NCI-H2029 treated with DMSO at 0.1 percent for 48 hours (cell line): Measurements from ENCODE around the gene FLT3LG.
"Not testable (repeated sequence)": the region's sequence is repeated elsewhere in the genome, so short reads cannot be mapped to it uniquely, and the experiment has no call there.

Experiments
- DNase-seq: peaks from one replicate; lab custom pipeline; 2025; lab: John Stamatoyannopoulos, UW

FLT3LG gene

GRCh38 chr19:49463960-49464740 is 9.9 kb upstream of the FLT3LG start:
- no peak for DNase-seq

- no peak for DNase-seq
Observed at GRCh38 chr19:49465371-49465770, 8.6 kb upstream of the FLT3LG start.

GRCh38 chr19:49468199-49468598 is 5.8 kb upstream of the FLT3LG start:
- no peak for DNase-seq

- DNase-seq = no peak
Observed at GRCh38 chr19:49468746-49469447, 5.1 kb upstream of the FLT3LG start.

GRCh38 chr19:49469828-49470614 is 4.0 kb upstream of the FLT3LG start:
- DNase-seq = no peak

GRCh38 chr19:49470615-49470978 is 3.4 kb upstream of the FLT3LG start:
- DNase-seq = no peak

- DNase-seq = no peak
Observed at GRCh38 chr19:49472936-49473335, 1.1 kb upstream of the FLT3LG start.

- DNase-seq = not testable (repeated sequence)
Observed at GRCh38 chr19:49473501-49473867, 531 bp upstream of the FLT3LG start.

- DNase-seq = no peak
Observed at GRCh38 chr19:49474542-49474924, 518 bp downstream of the FLT3LG start.

- DNase-seq = no peak
Observed at GRCh38 chr19:49475191-49475917, 1.3 kb downstream of the FLT3LG start.

GRCh38 chr19:49475995-49476880 is 2.2 kb downstream of the FLT3LG start:
- DNase-seq = no peak

- no peak for DNase-seq
Observed at GRCh38 chr19:49479975-49480628, 6.1 kb downstream of the FLT3LG start.

GRCh38 chr19:49481020-49481683 is 7.1 kb downstream of the FLT3LG start:
- no peak for DNase-seq

GRCh38 chr19:49486232-49486631 is 12.2 kb downstream of the FLT3LG start:
- no peak for DNase-seq

- DNase-seq = no peak
Observed at GRCh38 chr19:49486710-49487276, 12.8 kb downstream of the FLT3LG start.

- peak; percentile 94 for DNase-seq
Observed at GRCh38 chr19:49487277-49488045, 13.4 kb downstream of the FLT3LG start, which contains the start of gene RPL13A. TSS of gene RPL13A (plus strand) at chr19:49487608. CDS start at chr19:49487630, 22 bp downstream.

GRCh38 chr19:49488046-49488862 is 14.2 kb downstream of the FLT3LG start:
- no peak for DNase-seq
